NT2/D1 (cell line): ENCODE measurements around the gene NLGN1.

ENCODE experiments used
- DNase-seq: peaks from one replicate; pipeline ENCODE4 v3.0.0-alpha.2; 2011; ENCODE audit warnings: low read depth, low spot score
- H3K27me3 ChIP-seq: 2 replicates; pipeline ENCODE4 v1.6.0; 2011; ENCODE audit warnings: mild to moderate bottlenecking; ENCODE audit not compliant: insufficient read length, insufficient read depth
- H3K36me3 ChIP-seq: 2 replicates; pipeline ENCODE4 v1.6.1; 2011; ENCODE audit warnings: mild to moderate bottlenecking, low read length, mixed read lengths; ENCODE audit not compliant: insufficient read depth, insufficient read length
- H3K4me1 ChIP-seq: 2 replicates; pipeline ENCODE4 v1.5.1; 2011; ENCODE audit not compliant: insufficient read depth, insufficient read length
- H3K4me3 ChIP-seq: 2 replicates; pipeline ENCODE4 v1.5.1; 2011; ENCODE audit warnings: low read depth; ENCODE audit not compliant: insufficient read length
- H3K9ac ChIP-seq: 2 replicates; pipeline ENCODE4 v1.6.0; 2011; ENCODE audit warnings: low read depth; ENCODE audit not compliant: insufficient read length
- H3K9me3 ChIP-seq: 2 replicates; pipeline ENCODE4 v1.5.1; 2011; ENCODE audit warnings: mild to moderate bottlenecking, low read length; ENCODE audit not compliant: insufficient read depth
- SUZ12 ChIP-seq: IDR thresholded peaks from 2 replicates; pipeline ENCODE4 v1.6.1; 2011; ENCODE audit not compliant: insufficient read length, insufficient read depth; ENCODE audit errors: extremely low read depth
- YY1 ChIP-seq: IDR thresholded peaks from 2 replicates; pipeline ENCODE4 v1.6.1; 2011; ENCODE audit not compliant: insufficient read length, insufficient read depth
- ZNF274 ChIP-seq: IDR thresholded peaks from 2 replicates; pipeline ENCODE4 v1.6.1; 2011; ENCODE audit warnings: mild to moderate bottlenecking, low read depth, low read length

The NLGN1 gene

DNA sequence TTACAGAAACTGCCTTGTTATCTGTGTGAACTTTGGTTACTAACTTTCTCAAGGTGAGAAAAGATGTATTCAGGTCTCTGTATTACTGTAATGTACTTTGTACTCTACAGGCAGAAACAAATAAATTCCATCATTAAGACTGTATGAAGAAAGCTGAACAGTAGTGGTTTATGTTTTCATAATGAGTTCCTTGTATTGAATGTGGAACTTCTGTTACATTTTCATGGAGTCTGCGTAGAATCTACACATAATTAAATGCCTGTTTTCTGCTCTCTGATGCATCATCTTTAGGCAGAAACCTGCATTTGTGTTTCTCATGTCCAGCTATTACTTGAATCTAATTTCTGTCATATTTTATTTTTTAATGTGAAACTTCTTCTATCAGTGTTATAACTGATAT is 302.8 kb downstream of the NLGN1 start:
- H3K9me3 ChIP-seq: 0 out of 2 replicates have a peak, but pooled peaks cover 7% of the 10 kb centered on the region
- H3K4me3 ChIP-seq: no peak overlapping the region
- no peak overlapping the region for H3K9ac ChIP-seq
- no peaks in the 10 kb centered on the region for H3K36me3 ChIP-seq
- H3K27me3 ChIP-seq: no peaks in the 10 kb centered on the region
- no peak for DNase-seq
- H3K4me1 ChIP-seq: no peaks in the 10 kb centered on the region
- TF ChIP-seq YY1 (no peak), SUZ12 (no peak), ZNF274 (no peak)

DNA sequence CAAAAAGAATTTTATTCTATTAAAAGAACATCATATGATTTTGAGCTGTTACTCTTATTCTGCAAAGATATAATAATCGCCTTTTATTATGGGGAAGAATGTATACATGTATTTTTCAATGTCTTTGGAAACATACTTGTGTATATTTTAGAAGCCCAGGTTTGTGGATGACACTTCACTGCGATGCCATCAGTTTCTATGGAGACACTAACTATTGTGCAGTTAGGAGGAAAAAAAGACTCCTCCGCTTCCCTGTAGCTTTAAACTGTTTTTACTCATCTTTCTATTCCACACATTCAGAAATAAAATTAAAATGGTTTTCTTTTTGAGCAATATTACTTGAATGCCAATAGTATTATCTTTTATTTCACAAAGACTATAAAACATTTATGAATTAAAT is 305.0 kb downstream of the NLGN1 start:
- TF ChIP-seq ZNF274: no peak
- TF ChIP-seq YY1: no peak
- no peak for TF ChIP-seq SUZ12
- Histone ChIP-seq H3K36me3 (no peaks in the 10 kb centered on the region), H3K27me3 (no peaks in the 10 kb centered on the region), H3K4me1 (no peaks in the 10 kb centered on the region), H3K4me3 (no peak overlapping the region), H3K9ac (no peak overlapping the region), H3K9me3 (0 out of 2 replicates have a peak, but pooled peaks cover 7% of the 10 kb centered on the region)
- DNase-seq: no peak

DNA sequence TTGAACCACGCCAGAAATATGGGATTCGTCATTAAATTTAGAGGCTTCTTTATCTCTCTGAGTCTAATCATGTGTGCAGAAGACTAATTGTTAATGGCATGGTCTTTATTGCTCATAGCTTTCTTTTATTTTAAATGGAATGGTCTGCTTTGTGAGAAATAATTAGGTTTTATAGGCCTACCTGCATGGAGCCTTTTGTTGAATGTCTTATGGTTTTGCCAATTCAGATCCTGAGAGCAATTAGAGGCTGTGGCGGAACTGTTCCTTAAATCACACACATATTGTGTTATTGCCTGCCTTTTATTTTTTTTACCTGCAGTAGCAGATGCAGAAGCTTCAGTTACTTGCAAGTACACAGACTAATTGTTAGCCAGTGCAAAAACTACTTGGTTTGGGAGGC is 306.2 kb downstream of the NLGN1 start:
- Histone ChIP-seq H3K4me1 (no peaks in the 10 kb centered on the region), H3K27me3 (no peaks in the 10 kb centered on the region), H3K4me3 (no peak overlapping the region), H3K9ac (no peak overlapping the region), H3K36me3 (no peaks in the 10 kb centered on the region), H3K9me3 (0 out of 2 replicates have a peak, but pooled peaks cover 7% of the 10 kb centered on the region)
- DNase-seq: no peak
- no peak for TF ChIP-seq SUZ12
- no peak for TF ChIP-seq ZNF274
- no peak for TF ChIP-seq YY1

DNA sequence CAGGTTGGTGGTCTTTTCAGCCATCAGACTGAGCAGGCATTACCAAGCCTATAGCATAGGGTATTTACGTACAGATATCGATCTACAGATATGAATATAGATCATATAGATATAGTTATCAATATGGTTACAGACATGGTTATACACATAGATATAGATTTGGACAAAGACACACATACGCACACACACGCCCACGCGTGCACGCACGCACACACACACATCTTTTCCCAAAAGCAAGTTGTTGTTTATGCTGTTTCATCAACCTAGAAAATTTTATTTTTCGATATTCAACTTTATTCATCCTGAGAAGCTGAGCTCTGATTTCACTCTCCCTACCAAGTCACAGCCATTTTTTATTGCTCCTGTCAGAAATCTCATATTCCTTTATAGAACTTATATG is 309.1 kb downstream of the NLGN1 start:
- Histone ChIP-seq H3K9ac (no peak overlapping the region), H3K27me3 (no peaks in the 10 kb centered on the region), H3K36me3 (no peaks in the 10 kb centered on the region), H3K4me3 (no peak overlapping the region), H3K9me3 (0 out of 2 replicates have a peak, but pooled peaks cover 1% of the 10 kb centered on the region), H3K4me1 (no peaks in the 10 kb centered on the region)
- no peak for TF ChIP-seq SUZ12
- no peak for TF ChIP-seq YY1
- TF ChIP-seq ZNF274: no peak
- no peak for DNase-seq

DNA sequence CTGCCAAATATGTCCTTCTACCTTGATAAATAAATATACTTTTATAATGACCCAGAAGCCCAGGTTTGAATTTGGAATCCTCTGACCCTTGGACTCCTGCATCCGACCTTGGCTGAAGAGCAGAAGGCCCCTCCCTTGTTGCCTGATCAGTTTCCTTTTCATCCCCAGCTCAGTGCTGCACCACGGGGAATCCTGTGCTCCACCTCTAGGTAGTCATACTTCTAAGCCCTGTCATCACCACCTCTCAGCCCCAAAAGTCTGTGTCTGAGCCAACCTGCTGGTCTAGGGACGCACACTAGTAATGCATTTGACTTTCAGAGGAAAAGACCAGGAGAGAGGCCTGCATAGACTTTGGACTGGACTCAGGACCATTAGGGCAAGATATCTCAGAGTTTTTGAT is 310.6 kb downstream of the NLGN1 start:
- DNase-seq: no peak
- Histone ChIP-seq H3K9ac (no peak overlapping the region), H3K36me3 (no peaks in the 10 kb centered on the region), H3K27me3 (no peaks in the 10 kb centered on the region), H3K9me3 (no peaks in the 10 kb centered on the region), H3K4me1 (no peaks in the 10 kb centered on the region), H3K4me3 (no peak overlapping the region)
- TF ChIP-seq YY1 (no peak), ZNF274 (no peak), SUZ12 (no peak)

DNA sequence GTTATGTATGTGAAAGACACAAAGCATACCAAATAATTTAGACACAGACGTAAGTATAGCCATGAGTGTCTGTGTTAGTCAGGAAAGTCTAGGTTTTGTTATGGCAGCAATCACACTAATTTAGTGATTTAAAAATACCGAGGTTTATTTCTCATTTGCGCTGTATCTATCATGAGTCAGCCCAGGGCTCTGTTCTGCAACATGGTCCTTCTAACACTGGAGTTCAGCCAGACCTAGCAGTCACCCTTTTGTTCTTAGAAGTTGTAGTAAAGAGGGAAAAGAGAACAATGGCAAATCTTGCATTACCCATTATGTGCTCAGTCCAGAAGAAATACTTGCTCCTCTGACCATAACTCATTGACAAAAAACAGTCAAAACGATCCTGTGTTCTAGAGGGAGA is 311.5 kb downstream of the NLGN1 start:
- TF ChIP-seq YY1 (no peak), SUZ12 (no peak), ZNF274 (no peak)
- no peak for DNase-seq
- H3K4me1 ChIP-seq: no peaks in the 10 kb centered on the region
- no peak overlapping the region for H3K4me3 ChIP-seq
- no peaks in the 10 kb centered on the region for H3K27me3 ChIP-seq
- H3K9ac ChIP-seq: no peak overlapping the region
- no peaks in the 10 kb centered on the region for H3K9me3 ChIP-seq
- no peaks in the 10 kb centered on the region for H3K36me3 ChIP-seq

DNA sequence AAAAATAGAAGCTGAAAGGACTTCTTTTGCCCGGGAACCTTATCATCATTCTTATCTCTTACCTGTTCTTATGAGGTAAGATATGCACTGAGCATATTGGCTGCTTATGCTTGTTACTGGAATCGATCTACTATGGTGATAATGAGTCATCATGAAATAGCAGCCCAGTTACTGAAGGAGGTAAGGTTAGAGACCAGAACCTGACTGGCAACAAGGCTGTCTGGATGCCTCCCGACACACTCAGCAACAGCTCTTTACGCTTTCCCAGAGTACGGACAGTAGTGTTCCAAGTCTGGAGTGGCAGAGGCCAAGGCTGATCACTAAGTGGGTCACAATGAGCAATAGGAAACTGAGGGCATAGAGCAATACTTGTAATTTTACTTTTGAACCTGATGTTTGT is 314.1 kb downstream of the NLGN1 start:
- Histone ChIP-seq H3K36me3 (no peaks in the 10 kb centered on the region), H3K9me3 (no peaks in the 10 kb centered on the region), H3K4me1 (no peaks in the 10 kb centered on the region), H3K4me3 (no peak overlapping the region), H3K27me3 (no peaks in the 10 kb centered on the region), H3K9ac (no peak overlapping the region)
- no peak for TF ChIP-seq SUZ12
- no peak for TF ChIP-seq ZNF274
- TF ChIP-seq YY1: no peak
- DNase-seq: no peak
